HepG2 (cell line): ENCODE data around the gene PFDN2. TPM values are rescaled to one million over a fixed set of nuclear protein-coding genes. Genes with fewer than 3 reads are reported as not detected.

Source experiments
- BRCA1 ChIP-seq: sonication (generic); formaldehyde crosslinking; IDR thresholded peaks from 2 replicates; pipeline ENCODE4 v1.4.0; 2020; ENCODE audit warnings: missing genetic modification reagents
- CBX5 ChIP-seq: sonication (generic); formaldehyde crosslinking; IDR thresholded peaks from 2 replicates; pipeline ENCODE4 v1.4.0; 2020; ENCODE audit warnings: missing genetic modification reagents, borderline replicate concordance
- DNMT3B ChIP-seq: conservative IDR thresholded peaks from 2 replicates; pipeline ENCODE4 v1.6.1; 2016; ENCODE audit warnings: missing biosample characterization, control low read depth
- ELF4 ChIP-seq: sonication (generic); formaldehyde crosslinking; IDR thresholded peaks from 2 replicates; pipeline ENCODE4 v1.5.0; 2020; ENCODE audit warnings: missing genetic modification reagents, mild to moderate bottlenecking, moderate library complexity, borderline replicate concordance
- FOXK2 ChIP-seq: fragments of 450-650 bp; IDR thresholded peaks from 2 replicates; pipeline ENCODE4 v1.6.1; 2016
- KDM2A ChIP-seq: sonication (generic); formaldehyde crosslinking; IDR thresholded peaks from 2 replicates; pipeline ENCODE4 v1.4.0; 2020; ENCODE audit warnings: low read depth, missing genetic modification reagents, borderline replicate concordance
- MED8 ChIP-seq: sonication (generic); formaldehyde crosslinking; IDR thresholded peaks from 2 replicates; pipeline ENCODE4 v1.8.1; 2023; ENCODE audit warnings: mild to moderate bottlenecking, missing genetic modification reagents; ENCODE audit not compliant: insufficient replicate concordance
- MIXL1 ChIP-seq: IDR thresholded peaks from 2 replicates; pipeline ENCODE4 v1.6.1; 2016
- PPARG ChIP-seq: conservative IDR thresholded peaks from 2 replicates; pipeline ENCODE4 v1.6.1; 2016; ENCODE audit warnings: missing biosample characterization, missing genetic modification reagents
- SIN3A ChIP-seq: IDR thresholded peaks from 2 replicates; pipeline ENCODE4 v1.6.1; 2011; ENCODE audit warnings: low read depth, mild to moderate bottlenecking, control low read depth, low read length, borderline replicate concordance
- XBP1 ChIP-seq: sonication (generic); formaldehyde crosslinking; IDR thresholded peaks from 2 replicates; pipeline ENCODE4 v1.5.0; 2020; ENCODE audit warnings: missing genetic modification reagents
- ZFP82 ChIP-seq: sonication (generic); formaldehyde crosslinking; IDR thresholded peaks from 2 replicates; pipeline ENCODE4 v1.5.1; 2020; ENCODE audit warnings: mild to moderate bottlenecking, missing genetic modification reagents, borderline replicate concordance
- ZNF557 ChIP-seq: sonication (generic); formaldehyde crosslinking; IDR thresholded peaks from 2 replicates; pipeline ENCODE4 v1.4.0; 2020; ENCODE audit warnings: missing genetic modification reagents
- ZNF564 ChIP-seq: sonication (generic); formaldehyde crosslinking; IDR thresholded peaks from 2 replicates; pipeline ENCODE4 v1.8.1; 2023; ENCODE audit warnings: mild to moderate bottlenecking, missing genetic modification reagents
- ZNF891 ChIP-seq: sonication (generic); formaldehyde crosslinking; IDR thresholded peaks from 2 replicates; pipeline ENCODE4 v1.5.0; 2020; ENCODE audit warnings: mild to moderate bottlenecking, missing genetic modification reagents
- polyA plus RNA-seq, 8 experiments: library from polyadenylated mRNA; depleted of rRNA in 3 of 8; stranded (reverse) in 7 of 8; unstranded in 1 of 8; fragments of >200 nt; fragmentation: Illumina TruSeq in 4 of 8; extraction: Trizol in 4 of 8; gene quantifications; 2 replicates each; pipeline versions ENCODE4 v1.2.1 to v1.2.3, GENCODE V29; 2011 to 2016; ENCODE audit warnings: low read depth in 4 of 8, missing spikeins in 1 of 8, mixed read lengths in 1 of 8; ENCODE audit not compliant: insufficient read depth in 1 of 8
- total RNA-seq, 5 experiments: library from RNA; depleted of rRNA; stranded (reverse); fragments of >200 nt; fragmentation: Illumina TruSeq; extraction: Trizol; gene quantifications; 2 replicates each; pipeline ENCODE4 v1.2.3, GENCODE V29; 2016; ENCODE audit warnings: low read depth in 1 of 5
- TF ChIP-seq, protein P1 (sequence below): sonication (generic); formaldehyde crosslinking; IDR thresholded peaks from 2 replicates; pipeline ENCODE4 v1.8.1; 2023; ENCODE audit warnings: mild to moderate bottlenecking, missing genetic modification reagents
- TF ChIP-seq, protein P2 (sequence below): sonication (generic); formaldehyde crosslinking; IDR thresholded peaks from 2 replicates; pipeline ENCODE4 v1.4.0; 2020; ENCODE audit warnings: mild to moderate bottlenecking, missing genetic modification reagents
- TF ChIP-seq, protein P3 (sequence below): sonication (generic); formaldehyde crosslinking; IDR thresholded peaks from 2 replicates; pipeline ENCODE4 v1.9.0; 2022; ENCODE audit warnings: low read depth, missing genetic modification reagents
- TF ChIP-seq, protein P4 (sequence below): sonication (generic); formaldehyde crosslinking; IDR thresholded peaks from 2 replicates; pipeline ENCODE4 v1.4.0; 2020; ENCODE audit warnings: mild to moderate bottlenecking, missing genetic modification reagents
- TF ChIP-seq, protein P5 (sequence below): sonication (generic); formaldehyde crosslinking; IDR thresholded peaks from 2 replicates; pipeline ENCODE4 v1.4.0; 2020; ENCODE audit warnings: low read depth, mild to moderate bottlenecking, missing genetic modification reagents

Gene PFDN2
- total and polyA plus RNA-seq, 2 of the 13 experiments (the other 11 are each of a cell fraction or from before 2014, with no cell fraction given): 62.6 to 63.6 TPM

DNA sequence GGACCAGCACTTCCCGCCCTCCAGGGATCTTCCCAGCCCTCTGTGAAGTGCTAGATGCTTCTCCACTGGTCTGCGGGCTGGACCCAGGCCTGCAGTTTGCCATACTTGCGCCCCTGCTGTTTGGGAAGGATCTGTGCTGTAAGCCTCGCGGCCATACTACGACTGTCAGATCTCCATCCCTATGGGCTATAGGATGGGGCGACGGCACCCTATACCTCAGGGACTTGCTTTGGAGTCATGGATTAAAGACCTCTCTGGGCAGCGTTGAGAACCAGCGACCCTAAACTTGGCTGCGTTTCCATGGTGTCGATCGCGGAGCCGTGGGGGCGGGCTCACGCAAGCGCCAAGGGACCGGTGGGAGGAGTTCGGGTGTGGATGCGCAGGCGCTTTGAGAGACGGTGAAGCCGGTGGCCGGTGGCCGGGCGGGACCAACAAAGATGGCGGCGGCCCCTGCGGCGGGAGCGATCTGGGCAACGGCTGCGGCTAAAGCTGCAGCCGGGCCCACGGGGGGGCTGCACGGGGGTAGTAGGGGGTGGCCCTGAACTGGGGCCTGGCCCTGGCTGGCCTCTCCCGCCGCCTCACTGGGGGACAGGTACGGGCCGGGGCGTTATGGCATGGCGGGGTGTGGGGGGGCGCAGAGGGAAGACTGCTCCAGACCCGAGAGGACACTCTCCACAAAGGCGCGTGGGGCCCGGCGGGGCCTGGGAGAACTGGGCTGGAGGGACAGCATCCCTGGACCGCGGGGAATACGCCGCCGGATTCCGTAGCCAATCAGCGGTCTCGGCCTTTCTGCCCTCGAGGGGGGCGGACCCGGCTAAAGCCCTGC lies 41.5 kb upstream of the PFDN2 start, which contains the start of gene USP21 (continued):
- TF ChIP-seq, protein P1, sequence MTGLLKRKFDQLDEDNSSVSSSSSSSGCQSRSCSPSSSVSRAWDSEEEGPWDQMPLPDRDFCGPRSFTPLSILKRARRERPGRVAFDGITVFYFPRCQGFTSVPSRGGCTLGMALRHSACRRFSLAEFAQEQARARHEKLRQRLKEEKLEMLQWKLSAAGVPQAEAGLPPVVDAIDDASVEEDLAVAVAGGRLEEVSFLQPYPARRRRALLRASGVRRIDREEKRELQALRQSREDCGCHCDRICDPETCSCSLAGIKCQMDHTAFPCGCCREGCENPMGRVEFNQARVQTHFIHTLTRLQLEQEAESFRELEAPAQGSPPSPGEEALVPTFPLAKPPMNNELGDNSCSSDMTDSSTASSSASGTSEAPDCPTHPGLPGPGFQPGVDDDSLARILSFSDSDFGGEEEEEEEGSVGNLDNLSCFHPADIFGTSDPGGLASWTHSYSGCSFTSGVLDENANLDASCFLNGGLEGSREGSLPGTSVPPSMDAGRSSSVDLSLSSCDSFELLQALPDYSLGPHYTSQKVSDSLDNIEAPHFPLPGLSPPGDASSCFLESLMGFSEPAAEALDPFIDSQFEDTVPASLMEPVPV (CRISPR knock-in tag): no peak
- TF ChIP-seq ZFP82 (CRISPR knock-in tag): 0 out of 2 replicates have a peak, but pooled peaks have one; percentile 24
- TF ChIP-seq, protein P2, sequence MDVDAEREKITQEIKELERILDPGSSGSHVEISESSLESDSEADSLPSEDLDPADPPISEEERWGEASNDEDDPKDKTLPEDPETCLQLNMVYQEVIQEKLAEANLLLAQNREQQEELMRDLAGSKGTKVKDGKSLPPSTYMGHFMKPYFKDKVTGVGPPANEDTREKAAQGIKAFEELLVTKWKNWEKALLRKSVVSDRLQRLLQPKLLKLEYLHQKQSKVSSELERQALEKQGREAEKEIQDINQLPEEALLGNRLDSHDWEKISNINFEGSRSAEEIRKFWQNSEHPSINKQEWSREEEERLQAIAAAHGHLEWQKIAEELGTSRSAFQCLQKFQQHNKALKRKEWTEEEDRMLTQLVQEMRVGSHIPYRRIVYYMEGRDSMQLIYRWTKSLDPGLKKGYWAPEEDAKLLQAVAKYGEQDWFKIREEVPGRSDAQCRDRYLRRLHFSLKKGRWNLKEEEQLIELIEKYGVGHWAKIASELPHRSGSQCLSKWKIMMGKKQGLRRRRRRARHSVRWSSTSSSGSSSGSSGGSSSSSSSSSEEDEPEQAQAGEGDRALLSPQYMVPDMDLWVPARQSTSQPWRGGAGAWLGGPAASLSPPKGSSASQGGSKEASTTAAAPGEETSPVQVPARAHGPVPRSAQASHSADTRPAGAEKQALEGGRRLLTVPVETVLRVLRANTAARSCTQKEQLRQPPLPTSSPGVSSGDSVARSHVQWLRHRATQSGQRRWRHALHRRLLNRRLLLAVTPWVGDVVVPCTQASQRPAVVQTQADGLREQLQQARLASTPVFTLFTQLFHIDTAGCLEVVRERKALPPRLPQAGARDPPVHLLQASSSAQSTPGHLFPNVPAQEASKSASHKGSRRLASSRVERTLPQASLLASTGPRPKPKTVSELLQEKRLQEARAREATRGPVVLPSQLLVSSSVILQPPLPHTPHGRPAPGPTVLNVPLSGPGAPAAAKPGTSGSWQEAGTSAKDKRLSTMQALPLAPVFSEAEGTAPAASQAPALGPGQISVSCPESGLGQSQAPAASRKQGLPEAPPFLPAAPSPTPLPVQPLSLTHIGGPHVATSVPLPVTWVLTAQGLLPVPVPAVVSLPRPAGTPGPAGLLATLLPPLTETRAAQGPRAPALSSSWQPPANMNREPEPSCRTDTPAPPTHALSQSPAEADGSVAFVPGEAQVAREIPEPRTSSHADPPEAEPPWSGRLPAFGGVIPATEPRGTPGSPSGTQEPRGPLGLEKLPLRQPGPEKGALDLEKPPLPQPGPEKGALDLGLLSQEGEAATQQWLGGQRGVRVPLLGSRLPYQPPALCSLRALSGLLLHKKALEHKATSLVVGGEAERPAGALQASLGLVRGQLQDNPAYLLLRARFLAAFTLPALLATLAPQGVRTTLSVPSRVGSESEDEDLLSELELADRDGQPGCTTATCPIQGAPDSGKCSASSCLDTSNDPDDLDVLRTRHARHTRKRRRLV: 0 out of 2 replicates have a peak, but pooled peaks have one; percentile 61
- 0 out of 2 replicates have a peak, but pooled peaks have one; percentile 52 for TF ChIP-seq DNMT3B
- TF ChIP-seq, protein P3, sequence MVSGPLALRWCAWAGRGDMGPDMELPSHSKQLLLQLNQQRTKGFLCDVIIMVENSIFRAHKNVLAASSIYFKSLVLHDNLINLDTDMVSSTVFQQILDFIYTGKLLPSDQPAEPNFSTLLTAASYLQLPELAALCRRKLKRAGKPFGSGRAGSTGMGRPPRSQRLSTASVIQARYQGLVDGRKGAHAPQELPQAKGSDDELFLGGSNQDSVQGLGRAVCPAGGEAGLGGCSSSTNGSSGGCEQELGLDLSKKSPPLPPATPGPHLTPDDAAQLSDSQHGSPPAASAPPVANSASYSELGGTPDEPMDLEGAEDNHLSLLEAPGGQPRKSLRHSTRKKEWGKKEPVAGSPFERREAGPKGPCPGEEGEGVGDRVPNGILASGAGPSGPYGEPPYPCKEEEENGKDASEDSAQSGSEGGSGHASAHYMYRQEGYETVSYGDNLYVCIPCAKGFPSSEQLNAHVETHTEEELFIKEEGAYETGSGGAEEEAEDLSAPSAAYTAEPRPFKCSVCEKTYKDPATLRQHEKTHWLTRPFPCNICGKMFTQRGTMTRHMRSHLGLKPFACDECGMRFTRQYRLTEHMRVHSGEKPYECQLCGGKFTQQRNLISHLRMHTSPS (CRISPR knock-in tag): no peak
- no peak for TF ChIP-seq CBX5 (CRISPR knock-in tag)
- no peak for TF ChIP-seq FOXK2
- TF ChIP-seq MIXL1 (CRISPR knock-in tag): no peak
- peak; percentile 77 for TF ChIP-seq ZNF891 (CRISPR knock-in tag)
- TF ChIP-seq SIN3A: peak; percentile 55; the same call in 1 of the 2 replicates
- no peak for TF ChIP-seq ELF4 (CRISPR knock-in tag)
- TF ChIP-seq MED8: peak; percentile 77
- TF ChIP-seq, protein P4, sequence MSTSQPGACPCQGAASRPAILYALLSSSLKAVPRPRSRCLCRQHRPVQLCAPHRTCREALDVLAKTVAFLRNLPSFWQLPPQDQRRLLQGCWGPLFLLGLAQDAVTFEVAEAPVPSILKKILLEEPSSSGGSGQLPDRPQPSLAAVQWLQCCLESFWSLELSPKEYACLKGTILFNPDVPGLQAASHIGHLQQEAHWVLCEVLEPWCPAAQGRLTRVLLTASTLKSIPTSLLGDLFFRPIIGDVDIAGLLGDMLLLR (CRISPR knock-in tag): no peak
- TF ChIP-seq ZNF564 (CRISPR knock-in tag): peak; percentile 74; the same call in 1 of the 2 replicates
- no peak for TF ChIP-seq PPARG (CRISPR knock-in tag)
- TF ChIP-seq, protein P5, sequence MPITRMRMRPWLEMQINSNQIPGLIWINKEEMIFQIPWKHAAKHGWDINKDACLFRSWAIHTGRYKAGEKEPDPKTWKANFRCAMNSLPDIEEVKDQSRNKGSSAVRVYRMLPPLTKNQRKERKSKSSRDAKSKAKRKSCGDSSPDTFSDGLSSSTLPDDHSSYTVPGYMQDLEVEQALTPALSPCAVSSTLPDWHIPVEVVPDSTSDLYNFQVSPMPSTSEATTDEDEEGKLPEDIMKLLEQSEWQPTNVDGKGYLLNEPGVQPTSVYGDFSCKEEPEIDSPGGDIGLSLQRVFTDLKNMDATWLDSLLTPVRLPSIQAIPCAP (CRISPR knock-in tag): no peak
- no peak for TF ChIP-seq XBP1 (CRISPR knock-in tag)
- TF ChIP-seq ZNF557 (CRISPR knock-in tag): no peak
- TF ChIP-seq KDM2A (CRISPR knock-in tag): peak; percentile 95
- no peak for TF ChIP-seq BRCA1 (CRISPR knock-in tag)
